K562 treated with DMSO at 1 percent for 4 hours (cell line): ENCODE data around the gene OR2V1. TPM values are rescaled to one million over a fixed set of nuclear protein-coding genes. Genes with fewer than 3 reads are reported as not detected.

Experiments used
- total RNA-seq: library from RNA; unstranded; fragments of 300-600 nt; gene quantifications from 2 replicates; pipeline ENCODE4 v1.2.3, GENCODE V29; 2022; ENCODE audit not compliant: insufficient read depth

OR2V1 gene, protein sequence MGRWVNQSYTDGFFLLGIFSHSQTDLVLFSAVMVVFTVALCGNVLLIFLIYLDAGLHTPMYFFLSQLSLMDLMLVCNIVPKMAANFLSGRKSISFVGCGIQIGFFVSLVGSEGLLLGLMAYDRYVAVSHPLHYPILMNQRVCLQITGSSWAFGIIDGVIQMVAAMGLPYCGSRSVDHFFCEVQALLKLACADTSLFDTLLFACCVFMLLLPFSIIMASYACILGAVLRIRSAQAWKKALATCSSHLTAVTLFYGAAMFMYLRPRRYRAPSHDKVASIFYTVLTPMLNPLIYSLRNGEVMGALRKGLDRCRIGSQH
- not detected in 2 replicates for total RNA-seq

DNA sequence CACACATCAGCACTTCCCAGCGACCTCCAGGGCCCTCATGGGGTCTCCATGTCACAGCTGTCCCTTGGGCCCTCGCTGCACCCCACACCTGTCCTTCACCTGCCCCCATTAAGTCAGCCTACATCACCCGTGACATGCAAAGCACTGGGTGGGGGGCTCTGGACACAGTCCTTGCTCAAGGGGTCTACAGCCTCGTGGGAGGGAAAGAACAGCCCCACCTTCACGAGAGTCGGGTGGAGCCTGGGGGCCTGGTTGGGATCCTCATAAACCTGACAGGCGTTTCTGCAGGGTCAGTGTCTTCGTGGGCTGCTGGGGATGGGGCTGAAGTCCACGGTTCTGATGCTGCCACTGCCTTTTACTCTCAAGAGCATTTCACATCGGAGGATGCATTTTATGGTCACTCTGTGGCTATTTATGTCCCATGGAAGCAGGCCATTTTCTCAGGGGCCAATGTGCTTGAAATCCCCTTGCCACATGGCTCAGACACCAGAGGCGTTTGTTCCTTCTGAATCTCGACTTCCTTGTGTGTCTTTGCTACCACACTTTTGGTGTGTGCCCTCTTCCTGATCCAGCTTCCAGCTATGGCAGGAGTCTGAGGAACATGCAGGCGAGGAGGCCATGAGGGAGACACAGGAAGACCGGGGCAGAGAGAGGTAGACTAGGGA lies at the start of gene OR2V1:
OR2V1 (minus strand) TSS at position 338 of the 665 bp plus-strand sequence. CDS start 5,865 bp downstream, outside the sequence.

DNA sequence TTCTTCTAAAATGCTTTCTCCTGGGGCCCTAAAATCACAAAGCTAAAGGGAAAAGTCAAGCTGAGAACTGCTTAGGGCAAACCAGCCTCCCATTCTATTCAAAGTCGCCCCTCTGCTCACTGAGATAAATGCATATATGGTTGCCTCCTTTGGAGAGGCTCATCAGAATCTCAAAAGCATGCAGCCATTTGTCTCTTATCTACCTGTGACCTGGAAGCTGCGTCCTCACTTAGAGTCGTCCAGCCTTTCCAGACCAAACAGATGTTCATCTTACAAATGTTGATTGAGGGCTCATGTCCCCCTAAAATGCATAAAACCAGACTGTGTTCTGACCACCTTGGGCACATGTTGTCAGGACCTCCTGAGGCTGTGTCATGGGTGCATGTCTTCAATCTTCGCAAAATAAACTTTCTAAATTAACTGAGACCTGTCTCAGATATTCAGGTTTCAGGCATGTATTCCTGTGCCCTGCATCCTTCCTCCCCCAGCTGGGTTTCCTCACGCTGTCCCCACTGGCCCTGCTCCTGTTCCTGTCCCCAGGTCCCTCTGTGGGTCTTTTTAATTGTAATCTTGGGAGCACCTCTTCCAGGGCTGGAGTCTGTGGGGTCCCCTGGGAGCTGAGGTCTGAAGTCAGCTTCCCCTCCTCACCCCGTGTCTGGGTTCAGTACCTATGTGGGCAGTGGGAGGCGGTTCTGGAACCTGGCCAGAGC lies 16.1 kb upstream of the OR2V1 start, which contains the start of gene OR2V2:
OR2V2 (plus strand) TSS at position 660 of the 710 bp plus-strand sequence. CDS start 7,357 bp downstream, outside the sequence.

Other genes with a start within 250 kb of the OR2V1 start
- gene BTNL8, start 232.0 kb downstream of the OR2V1 start, total RNA-seq = not detected in 2 replicates
- gene BTNL3, start 142.3 kb downstream of the OR2V1 start, total RNA-seq = not detected in 2 replicates
- gene BTNL9, start 90.9 kb downstream of the OR2V1 start, total RNA-seq = 20.1 and 25.1 TPM in 2 replicates
- gene OR2V2, start 16.4 kb upstream of the OR2V1 start, total RNA-seq = not detected in 2 replicates
- 3.5 and 5.0 TPM in 2 replicates for gene TRIM7, start 74.0 kb upstream of the OR2V1 start, total RNA-seq
- 14.6 and 20.6 TPM in 2 replicates for gene TRIM41, start 92.1 kb upstream of the OR2V1 start, total RNA-seq
- 8,046 and 8,082 TPM in 2 replicates for gene RACK1, start 112.7 kb upstream of the OR2V1 start, total RNA-seq
- gene TRIM52, start 130.0 kb upstream of the OR2V1 start, total RNA-seq = 6.1 and 7.3 TPM in 2 replicates
- gene OR4F3, start 236.1 kb upstream of the OR2V1 start, total RNA-seq = not detected in 2 replicates